K562 (cell line): ENCODE results near the gene TSC1. TPM values are rescaled to one million over a fixed set of nuclear protein-coding genes. Genes with fewer than 3 reads are reported as not detected.
A peak's percentile ranks its signal among the peaks of the same experiment; 100 is the strongest.

Experiments used
- ATAC-seq: fragments of 200-7000 bp; cut with Tn5 transposase; 3 replicates; pipeline ENCODE4 v1.9.1; 2020; ENCODE audit warnings: moderate library complexity
- BruUV-seq: library from RNA; stranded (reverse); fragments of 400-500 nt; replicated peaks from 2 replicates; lab custom pipeline; 2021; lab: Mats Ljungman, UMichigan
- CTCF ChIA-PET: fragments of 300-600 bp; formaldehyde crosslinking; extraction: SDS; loops from one replicate; lab custom pipeline; 2021; ENCODE audit warnings: low intra/inter-chr PET ratio; lab: Yijun Ruan, JAX
- POLR2A ChIA-PET: fragments of 300-600, 350-650 bp; sonication (Branson Sonifier 250); formaldehyde crosslinking; extraction: SDS; loops from one replicate; lab custom pipeline; 2021; ENCODE audit warnings: antibody characterized with exemption, inconsistent platforms; lab: Yijun Ruan, JAX
- DNase-seq, 4 experiments: peaks; one replicate each; pipeline versions ENCODE4 v3.0.0 to v3.0.0-alpha.2; 2011 to 2018; ENCODE audit warnings: low spot score in 3 of 4, mixed read lengths in 3 of 4; ENCODE audit errors: extremely low read depth in 1 of 4
- FAIRE-seq: peaks from 2 replicates; lab custom pipeline; 2011; peaks lifted over from hg19 to GRCh38; lab: Jason Lieb, UNC
- H2AFZ ChIP-seq: 2 replicates; pipeline ENCODE4 v1.6.0; 2011; ENCODE audit warnings: low read depth, low read length, control low read depth, inconsistent platforms
- H3K27ac ChIP-seq: fragments of 200-600 bp; 3 replicates; pipeline ENCODE4 v1.8.0; 2011; ENCODE audit warnings: low read depth, mild to moderate bottlenecking, control low read depth, inconsistent platforms, low read length, moderate library complexity, mixed read lengths; ENCODE audit errors: extremely low read depth
- H3K27me3 ChIP-seq, 2 experiments: fragments of 300-600 bp in 1 of 2; 2 replicates in 1 of 2; 3 replicates in 1 of 2; pipeline versions ENCODE4 v1.6.0 to v1.8.0; 2011; ENCODE audit warnings: inconsistent platforms in 2 of 2, low read length in 2 of 2, mild to moderate bottlenecking in 1 of 2, mixed read lengths in 1 of 2, moderate library complexity in 1 of 2; ENCODE audit not compliant: control insufficient read depth in 2 of 2, insufficient read depth in 2 of 2
- H3K36me3 ChIP-seq: fragments of 300-600 bp; 3 replicates; pipeline ENCODE4 v1.8.0; 2011; ENCODE audit warnings: mild to moderate bottlenecking, low read length, inconsistent platforms; ENCODE audit not compliant: control insufficient read depth, insufficient read depth
- H3K4me1 ChIP-seq, 2 experiments: fragments of 200-600 bp in 1 of 2; replicated peaks in 1 of 2; 2 replicates in 1 of 2; 3 replicates in 1 of 2; pipeline versions ENCODE4 v1.5.1 to v1.8.0; 2011; ENCODE audit warnings: inconsistent platforms in 2 of 2, low read length in 2 of 2, mild to moderate bottlenecking in 1 of 2, mixed read lengths in 1 of 2, moderate library complexity in 1 of 2; ENCODE audit not compliant: control insufficient read depth in 2 of 2, insufficient read depth in 2 of 2
- H3K4me2 ChIP-seq: 2 replicates; pipeline ENCODE4 v1.6.1; 2011; ENCODE audit warnings: low read length, control low read depth, inconsistent platforms, mixed read lengths; ENCODE audit not compliant: insufficient read depth
- H3K4me3 ChIP-seq: fragments of 200-600 bp; sonication (generic), shearing (Covaris generic); 2 replicates; pipeline ENCODE4 v1.5.1; 2016; ENCODE audit warnings: control low read depth, inconsistent platforms
- H3K79me2 ChIP-seq: fragments of 200-600 bp; 3 replicates; pipeline ENCODE4 v1.8.0; 2011; ENCODE audit warnings: low read length, inconsistent platforms; ENCODE audit not compliant: control insufficient read depth, insufficient read depth
- H3K9ac ChIP-seq, 2 experiments: 2 replicates each; pipeline versions ENCODE4 v1.6.0 to v1.6.1; 2011; ENCODE audit warnings: low read depth in 2 of 2, low read length in 2 of 2, control low read depth in 1 of 2, inconsistent platforms in 1 of 2, mild to moderate bottlenecking in 1 of 2, mixed read lengths in 1 of 2; ENCODE audit not compliant: insufficient read depth in 1 of 2
- H3K9me1 ChIP-seq: one replicate; pipeline ENCODE4 v1.6.0; 2011; ENCODE audit warnings: inconsistent platforms, mild to moderate bottlenecking, low read length, moderate library complexity; ENCODE audit not compliant: control insufficient read depth, insufficient read depth
- H3K9me3 ChIP-seq: replicated peaks from 2 replicates; pipeline ENCODE4 v1.5.1; 2011; ENCODE audit warnings: low read depth, low read length, inconsistent platforms; ENCODE audit not compliant: control insufficient read depth, insufficient read depth
- H4K20me1 ChIP-seq: replicated peaks from 2 replicates; pipeline ENCODE4 v1.6.1; 2011; ENCODE audit warnings: low read length, inconsistent platforms, mixed read lengths; ENCODE audit not compliant: control insufficient read depth, insufficient read depth
- CAMTA2 ChIP-seq: fragments of 250-450 bp; sonication (Bioruptor Pico); conservative IDR thresholded peaks from 2 replicates; pipeline ENCODE4 v1.5.1; 2022
- CC2D1A ChIP-seq: fragments of 450-650 bp; IDR thresholded peaks from 2 replicates; pipeline ENCODE4 v1.6.1; 2017; ENCODE audit warnings: mild to moderate bottlenecking
- ETV1 ChIP-seq: fragments of 450-650 bp; conservative IDR thresholded peaks from 2 replicates; pipeline ENCODE4 v1.6.1; 2016; ENCODE audit warnings: missing genetic modification characterization, control low read depth, low read depth, missing compliant biosample characterization
- HDAC2 ChIP-seq: fragments of 450-650 bp; IDR thresholded peaks from 2 replicates; pipeline ENCODE4 v1.6.1; 2016; ENCODE audit warnings: mild to moderate bottlenecking
- JUND ChIP-seq, 2 experiments: IDR thresholded peaks; 2 replicates in 1 of 2; 3 replicates in 1 of 2; pipeline ENCODE4 v1.6.1; 2011; ENCODE audit warnings: borderline replicate concordance in 2 of 2, low read depth in 2 of 2, low read length in 2 of 2, improper control_type of control experiment in 1 of 2, missing biosample characterization in 1 of 2, missing genetic modification characterization in 1 of 2, missing genetic modification reagents in 1 of 2
- LEF1 ChIP-seq: fragments of 450-650 bp; IDR thresholded peaks from 2 replicates; pipeline ENCODE4 v1.6.1; 2016; ENCODE audit warnings: mild to moderate bottlenecking
- MEIS2 ChIP-seq: fragments of 450-650 bp; IDR thresholded peaks from 2 replicates; pipeline ENCODE4 v1.6.1; 2014; ENCODE audit warnings: mild to moderate bottlenecking; ENCODE audit not compliant: partially characterized antibody
- PKNOX1 ChIP-seq: fragments of 450-650 bp; IDR thresholded peaks from 2 replicates; pipeline ENCODE4 v1.6.1; 2016
- PTRF ChIP-seq: fragments of 450-650 bp; IDR thresholded peaks from 2 replicates; pipeline ENCODE4 v1.6.1; 2016; ENCODE audit warnings: mild to moderate bottlenecking, missing genetic modification characterization, missing compliant biosample characterization
- RHOXF2B ChIP-seq: fragments of 250-450 bp; sonication (Bioruptor Pico); conservative IDR thresholded peaks from 2 replicates; pipeline ENCODE4 v1.5.1; 2021
- ZMIZ1 ChIP-seq, 2 experiments: fragments of 150-350 bp in 1 of 2; IDR thresholded peaks; 2 replicates each; pipeline ENCODE4 v1.6.1; 2012 to 2016; ENCODE audit warnings: low read depth in 2 of 2, low read length in 2 of 2, mild to moderate bottlenecking in 1 of 2, moderate library complexity in 1 of 2
- WGBS: fragments of 100-300 bp; shearing (Covaris generic); methylation state at CpG from one replicate; pipeline ENCODE4 v1.1.6; 2016; ENCODE audit warnings: low coverage, mixed read lengths; ENCODE audit not compliant: insufficient coverage; ENCODE audit errors: missing lambda C conversion rate; 5-methylcytosine and 5-hydroxymethylcytosine counted together
- in situ Hi-C: fragments of 300-500 bp; cut with MboI; formaldehyde crosslinking; loops from 4 replicates; pipeline ENCODE4 v1.15.0; 2018; ENCODE audit warnings: inconsistent platforms, mixed read lengths
- intact Hi-C: fragments of 100-400 bp; cut with micrococcal nuclease; formaldehyde crosslinking; loops from 2 replicates; pipeline ENCODE4 v1.14.2; 2022
- polyA plus RNA-seq, 8 experiments: library from polyadenylated mRNA; depleted of rRNA in 4 of 8; stranded (reverse) in 5 of 8; unstranded in 3 of 8; fragments of >200 nt; fragmentation: Nextera tagmentation in 2 of 8; fragmentation: Illumina TruSeq in 1 of 8; extraction: Ambion mirVana in 2 of 8; extraction: Trizol in 1 of 8; gene quantifications; 2 replicates each; pipeline versions ENCODE4 v1.2.1 to v1.2.3, GENCODE V29; 2011 to 2014; ENCODE audit warnings: inconsistent platforms in 1 of 8, missing spikeins in 1 of 8
- total RNA-seq, 7 experiments: library from RNA; depleted of rRNA in 6 of 7; stranded (reverse); fragments of >200 nt in 6 of 7; fragmentation: Illumina TruSeq in 2 of 7; extraction: Trizol in 2 of 7; gene quantifications; 2 replicates each; pipeline versions ENCODE4 v1.2.1 to v1.2.3, GENCODE V29; 2011 to 2021; ENCODE audit warnings: low replicate concordance in 1 of 7
- TF ChIP-seq, protein P1 (sequence below): sonication (generic); formaldehyde crosslinking; IDR thresholded peaks from 2 replicates; pipeline ENCODE4 v1.8.0; 2022; ENCODE audit warnings: mild to moderate bottlenecking, missing genetic modification reagents

Gene TSC1
- total and polyA plus RNA-seq, 9 of the 15 experiments (the other 6 are each of a cell fraction or from before 2014, with no cell fraction given): 6.9 to 37.6 (median 18.6) TPM

GRCh38 chr9:132982458-132982857 is 38.0 kb upstream of the TSC1 start (continued):
- 0 out of 2 replicates have a peak, but pooled peaks have one; percentile 13 for TF ChIP-seq LEF1
- TF ChIP-seq PKNOX1: peak; percentile 94
- no peak for TF ChIP-seq RHOXF2B (CRISPR knock-in tag)
- peak; percentile 35; the same call in 1 of the 2 replicates for TF ChIP-seq JUND (IDR thresholded peaks at IDR 0.05; ENCODE audit: borderline replicate concordance, low read depth, low read length)
- 0 out of 3 replicates have a peak, but pooled peaks have one; percentile 16 for TF ChIP-seq JUND (tag; IDR thresholded peaks at IDR 0.05; ENCODE audit: borderline replicate concordance, low read depth, low read length)
- 0 out of 2 replicates have a peak, but pooled peaks have one; percentile 37 for TF ChIP-seq HDAC2
- 0 out of 2 replicates have a peak, but pooled peaks have one; percentile 32 for TF ChIP-seq ETV1 (tag)
- TF ChIP-seq PTRF (tag): no peak
- TF ChIP-seq MEIS2: peak; percentile 76
- no peak for TF ChIP-seq CC2D1A

GRCh38 chr9:132980157-132980556 is 35.7 kb upstream of the TSC1 start:
- Histone ChIP-seq H4K20me1 (no peaks in the 10 kb centered on the region), H3K9ac (peak overlapping the region; percentile 73 to 86), H3K79me2 (peaks cover 67% of the 10 kb centered on the region), H3K9me3 (no peaks in the 10 kb centered on the region), H3K9me1 (no peaks in the 10 kb centered on the region), H2AFZ (peak overlapping the region; percentile 2; the same call in 1 of the 2 replicates), H3K27me3 (no peaks in the 10 kb centered on the region), H3K36me3 (peaks cover 12% of the 10 kb centered on the region; the same call in 2 of the 3 replicates), H3K4me3 (peak overlapping the region; percentile 57), H3K4me1 (peaks cover 44 to 58% of the 10 kb centered on the region in 2 experiments), H3K27ac (peak overlapping the region; percentile 65; the same call in 2 of the 3 replicates), H3K4me2 (peak overlapping the region; percentile 93)
- DNase-seq (peak in 1 of 4 experiments; percentile 40), ATAC-seq (no peak), FAIRE-seq (no peak)
- no TSS peak for BruUV-seq
- in situ Hi-C loops: no loop called here
- intact Hi-C loops: no loop called here
- WGBS: 1% methylated on average over 5 of the region's 5 CpGs
- POLR2A ChIA-PET: interaction anchor here (0.5 to 1.2 kb wide), 6 partner anchors 19 to 801 kb away, joined by 3 to 4 read pairs (median 3); no protein-coding TSS in a partner anchor
- CTCF ChIA-PET: no interaction called here
- TF ChIP-seq, protein P1, sequence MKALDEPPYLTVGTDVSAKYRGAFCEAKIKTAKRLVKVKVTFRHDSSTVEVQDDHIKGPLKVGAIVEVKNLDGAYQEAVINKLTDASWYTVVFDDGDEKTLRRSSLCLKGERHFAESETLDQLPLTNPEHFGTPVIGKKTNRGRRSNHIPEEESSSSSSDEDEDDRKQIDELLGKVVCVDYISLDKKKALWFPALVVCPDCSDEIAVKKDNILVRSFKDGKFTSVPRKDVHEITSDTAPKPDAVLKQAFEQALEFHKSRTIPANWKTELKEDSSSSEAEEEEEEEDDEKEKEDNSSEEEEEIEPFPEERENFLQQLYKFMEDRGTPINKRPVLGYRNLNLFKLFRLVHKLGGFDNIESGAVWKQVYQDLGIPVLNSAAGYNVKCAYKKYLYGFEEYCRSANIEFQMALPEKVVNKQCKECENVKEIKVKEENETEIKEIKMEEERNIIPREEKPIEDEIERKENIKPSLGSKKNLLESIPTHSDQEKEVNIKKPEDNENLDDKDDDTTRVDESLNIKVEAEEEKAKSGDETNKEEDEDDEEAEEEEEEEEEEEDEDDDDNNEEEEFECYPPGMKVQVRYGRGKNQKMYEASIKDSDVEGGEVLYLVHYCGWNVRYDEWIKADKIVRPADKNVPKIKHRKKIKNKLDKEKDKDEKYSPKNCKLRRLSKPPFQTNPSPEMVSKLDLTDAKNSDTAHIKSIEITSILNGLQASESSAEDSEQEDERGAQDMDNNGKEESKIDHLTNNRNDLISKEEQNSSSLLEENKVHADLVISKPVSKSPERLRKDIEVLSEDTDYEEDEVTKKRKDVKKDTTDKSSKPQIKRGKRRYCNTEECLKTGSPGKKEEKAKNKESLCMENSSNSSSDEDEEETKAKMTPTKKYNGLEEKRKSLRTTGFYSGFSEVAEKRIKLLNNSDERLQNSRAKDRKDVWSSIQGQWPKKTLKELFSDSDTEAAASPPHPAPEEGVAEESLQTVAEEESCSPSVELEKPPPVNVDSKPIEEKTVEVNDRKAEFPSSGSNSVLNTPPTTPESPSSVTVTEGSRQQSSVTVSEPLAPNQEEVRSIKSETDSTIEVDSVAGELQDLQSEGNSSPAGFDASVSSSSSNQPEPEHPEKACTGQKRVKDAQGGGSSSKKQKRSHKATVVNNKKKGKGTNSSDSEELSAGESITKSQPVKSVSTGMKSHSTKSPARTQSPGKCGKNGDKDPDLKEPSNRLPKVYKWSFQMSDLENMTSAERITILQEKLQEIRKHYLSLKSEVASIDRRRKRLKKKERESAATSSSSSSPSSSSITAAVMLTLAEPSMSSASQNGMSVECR (CRISPR knock-in tag): 0 out of 2 replicates have a peak, but pooled peaks have one; percentile 55
- TF ChIP-seq ZMIZ1 (IDR thresholded peaks at IDR 0.05; ENCODE audit: low read depth in 2 of 2, low read length in 2 of 2) (no peak), CAMTA2 (CRISPR knock-in tag) (no peak)
